Putamen (tissue), 1 donor: ENCODE data around the gene VCL.
"Not testable (repeated sequence)": the region's sequence is repeated elsewhere in the genome, so short reads cannot be mapped to it uniquely, and the experiment has no call there.

ENCODE experiments used
- DNase-seq: peaks from one replicate; pipeline ENCODE4 v3.0.0-alpha.2; 2016; ENCODE audit warnings: low spot score

The VCL gene

DNA sequence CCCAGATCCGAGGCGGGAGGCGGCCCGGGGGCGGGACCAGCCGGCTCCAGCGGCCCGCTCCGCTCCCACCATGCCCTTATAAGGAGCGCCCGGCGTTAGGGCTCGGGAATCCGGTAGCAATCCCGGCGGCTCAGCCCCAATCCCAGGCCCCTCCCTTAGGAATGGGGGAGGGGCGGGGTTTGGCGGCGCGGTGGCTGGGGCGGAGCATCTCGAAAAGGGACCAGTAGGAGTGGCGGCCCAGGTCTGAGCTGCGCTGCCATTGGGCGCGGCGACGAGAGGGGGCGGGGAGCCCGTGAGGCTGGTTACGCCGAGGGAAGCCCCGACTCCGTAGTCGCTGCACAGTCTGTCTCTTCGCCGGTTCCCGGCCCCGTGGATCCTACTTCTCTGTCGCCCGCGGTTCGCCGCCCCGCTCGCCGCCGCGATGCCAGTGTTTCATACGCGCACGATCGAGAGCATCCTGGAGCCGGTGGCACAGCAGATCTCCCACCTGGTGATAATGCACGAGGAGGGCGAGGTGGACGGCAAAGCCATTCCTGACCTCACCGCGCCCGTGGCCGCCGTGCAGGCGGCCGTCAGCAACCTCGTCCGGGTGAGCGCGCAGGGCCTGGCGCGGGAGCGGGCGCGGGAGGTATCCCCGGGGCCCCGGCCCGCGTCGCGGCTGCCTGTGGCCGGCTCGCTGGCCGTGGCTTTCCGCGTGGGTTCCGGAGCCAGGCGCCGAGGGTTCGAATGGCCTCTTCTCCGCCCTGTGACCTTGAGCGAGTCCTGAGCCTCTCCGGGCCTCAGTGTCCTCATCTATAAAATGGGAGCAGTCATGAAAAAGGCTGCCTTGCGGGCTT lies at the start of gene VCL:
TSS of gene VCL (plus strand) at position 330 of the 836 bp plus-strand sequence. CDS start at position 422, 92 bp downstream.
- peak; percentile 96 for DNase-seq

DNA sequence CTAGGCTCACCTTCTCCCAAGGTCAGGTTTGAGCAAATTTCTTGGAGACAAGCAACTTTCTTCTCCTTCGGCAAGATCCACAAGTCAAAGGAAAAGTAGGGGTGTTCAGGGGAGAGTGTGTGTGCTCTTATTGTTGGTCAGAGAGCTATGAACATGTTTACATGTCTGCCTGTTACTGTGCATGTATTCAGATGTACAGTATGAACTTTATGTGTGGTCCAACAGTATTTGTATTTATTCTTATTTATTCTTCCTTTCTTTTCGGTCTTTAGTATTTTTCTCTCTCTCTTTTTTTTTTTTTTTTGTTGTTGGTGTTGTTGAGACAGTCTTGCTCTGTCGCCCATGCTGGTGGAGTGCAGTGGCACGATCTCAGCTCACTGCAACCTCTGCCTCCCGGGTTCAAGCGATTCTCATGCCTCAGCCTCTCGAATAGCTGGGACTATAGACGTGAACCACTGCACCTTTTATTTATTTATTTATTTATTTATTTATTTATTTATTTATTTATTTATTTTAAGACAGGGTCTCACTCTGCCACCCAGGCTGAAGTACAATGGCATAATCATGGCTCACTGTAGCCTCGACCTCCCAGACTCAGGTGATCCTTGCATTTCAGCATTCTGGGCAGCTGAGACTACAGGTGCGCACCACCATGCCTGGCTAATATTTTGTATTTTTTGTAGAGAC lies 48.8 kb upstream of the VCL start:
- DNase-seq, result no peak

DNA sequence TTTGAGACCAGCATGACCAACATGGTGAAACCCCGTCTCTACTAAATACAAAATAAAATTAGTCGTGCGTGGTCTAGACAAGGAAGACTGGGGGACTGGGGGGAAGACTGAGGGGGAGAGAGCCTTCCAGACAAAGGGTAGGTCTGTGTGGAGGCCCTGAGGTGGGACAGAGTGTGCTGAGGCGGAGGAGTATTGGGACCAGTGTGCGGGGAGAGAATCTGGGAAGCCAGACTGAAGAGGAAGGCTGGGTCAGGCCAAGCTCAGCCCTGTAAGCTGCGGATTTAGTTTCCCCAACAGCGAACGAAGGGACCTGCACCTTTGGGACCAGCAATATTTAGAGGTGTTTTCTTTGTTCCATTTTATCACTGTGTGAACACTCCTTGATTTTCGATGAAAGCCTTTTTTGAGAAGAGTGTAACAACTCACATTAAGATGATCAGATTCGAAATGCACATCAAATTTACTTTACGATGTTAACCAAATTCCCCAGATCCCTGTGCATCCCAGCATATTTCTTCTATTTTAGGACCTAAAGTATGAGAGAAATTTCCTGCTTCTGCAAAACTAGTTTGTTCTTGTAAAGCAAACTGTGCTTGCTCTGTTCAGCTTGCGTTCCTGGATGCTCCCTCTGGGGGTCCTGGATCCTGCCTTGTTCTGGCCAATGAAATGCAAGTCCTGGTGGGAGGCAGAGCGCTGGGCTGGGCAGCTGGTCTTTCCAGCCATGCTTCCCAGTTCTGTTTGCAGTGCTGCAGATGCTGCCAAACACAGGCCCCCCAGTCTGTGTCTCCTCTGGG lies 47.6 kb upstream of the VCL start:
- DNase-seq, result no peak

DNA sequence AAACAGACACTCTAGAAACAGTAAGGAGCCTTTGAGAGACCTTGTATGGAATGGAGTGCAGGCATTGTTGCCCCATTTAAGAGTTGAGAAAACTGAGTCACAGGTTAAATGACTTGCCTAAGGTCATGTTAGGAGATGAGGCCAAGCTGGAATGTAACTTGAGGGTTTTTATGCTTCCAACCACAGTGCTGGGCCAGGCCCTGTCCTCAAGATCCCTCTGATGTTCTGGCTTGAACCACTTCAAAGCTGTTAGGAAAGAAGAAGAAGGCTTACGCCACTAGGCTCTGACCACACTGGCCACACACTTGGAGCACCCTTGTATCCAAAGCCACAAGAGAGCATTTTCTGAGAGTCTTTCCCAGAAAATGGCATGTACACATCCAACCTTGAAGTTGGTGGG lies 44.3 kb upstream of the VCL start:
- no peak for DNase-seq

DNA sequence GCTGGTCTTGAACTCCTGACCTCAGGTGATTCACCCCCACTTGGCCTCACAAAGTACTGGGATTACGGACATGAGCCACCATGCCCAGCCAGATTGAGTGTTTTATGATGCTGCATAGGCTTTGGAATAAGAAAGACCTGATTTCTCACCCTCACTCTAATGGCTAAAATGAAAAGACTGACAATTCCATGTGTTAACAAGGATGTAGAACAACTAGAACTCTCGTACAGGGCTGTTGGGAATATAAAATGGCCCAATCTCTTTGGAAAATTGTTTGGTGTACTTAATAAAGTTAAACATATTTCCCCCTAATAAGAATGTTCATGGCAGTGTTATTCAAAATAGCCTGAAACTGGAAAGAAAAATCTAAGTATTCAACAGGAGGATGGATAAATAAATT lies 43.2 kb upstream of the VCL start:
- DNase-seq, result no peak

DNA sequence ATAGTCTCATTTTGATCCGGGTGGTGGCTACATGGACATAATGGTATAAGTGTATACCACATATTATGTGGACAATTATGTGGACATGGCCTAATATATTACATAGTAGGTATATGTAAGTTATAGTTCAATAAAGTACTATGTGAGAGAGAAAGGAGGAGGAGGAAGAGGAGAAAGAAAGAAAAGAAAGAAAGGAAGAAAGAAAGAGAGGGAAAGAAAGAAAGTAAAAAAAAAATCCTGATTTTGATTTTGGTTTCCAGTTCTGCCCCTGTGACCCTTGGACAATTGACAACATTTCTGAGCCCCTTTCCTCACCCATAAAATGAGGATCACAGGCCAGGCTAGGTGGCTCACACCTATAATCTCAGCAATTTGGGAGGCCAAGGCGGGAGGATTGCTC lies 42.2 kb upstream of the VCL start:
- no peak for DNase-seq

DNA sequence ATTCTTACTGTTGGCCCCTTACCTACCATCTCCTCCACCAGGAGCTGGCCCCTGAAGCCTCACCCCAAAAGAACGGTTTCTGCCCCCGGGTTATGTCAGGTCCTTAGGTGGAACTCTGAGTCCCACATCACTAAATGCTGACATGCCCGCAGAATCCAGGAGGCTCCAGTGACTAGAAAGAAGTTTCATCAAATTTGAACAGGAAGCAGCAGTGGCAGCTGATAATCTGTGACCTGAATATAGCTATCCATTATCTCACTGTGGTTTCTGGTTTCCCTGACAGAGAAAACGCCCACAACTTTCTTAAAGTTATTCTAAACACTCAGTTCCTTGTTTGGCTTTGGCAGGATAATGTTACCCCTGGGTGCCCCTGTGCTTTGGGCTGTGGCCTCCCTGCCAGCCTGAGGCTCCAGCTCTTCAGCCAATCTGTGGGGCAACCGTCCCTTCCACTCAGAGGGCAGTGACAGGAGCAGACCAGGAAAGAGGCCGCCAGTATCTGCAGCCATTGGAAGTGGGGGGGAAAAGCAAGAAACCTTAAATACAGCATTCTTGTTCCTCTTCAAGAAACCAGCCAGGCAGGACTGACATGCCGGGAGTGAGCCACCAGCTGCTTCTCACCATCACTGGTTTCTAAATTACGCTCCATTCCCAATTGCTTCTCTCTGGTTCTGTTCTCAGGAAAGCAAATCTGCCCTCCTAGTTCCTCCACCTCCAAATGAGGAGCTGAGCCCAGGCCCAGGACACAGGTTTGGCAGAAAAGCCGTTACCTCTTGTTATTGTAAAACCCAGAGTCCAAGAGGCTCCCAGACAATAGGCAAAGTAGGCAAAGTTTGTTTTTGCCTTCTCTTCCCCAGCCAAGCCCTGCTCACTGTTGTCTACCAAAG lies 41.2 kb upstream of the VCL start:
- no peak for DNase-seq

DNA sequence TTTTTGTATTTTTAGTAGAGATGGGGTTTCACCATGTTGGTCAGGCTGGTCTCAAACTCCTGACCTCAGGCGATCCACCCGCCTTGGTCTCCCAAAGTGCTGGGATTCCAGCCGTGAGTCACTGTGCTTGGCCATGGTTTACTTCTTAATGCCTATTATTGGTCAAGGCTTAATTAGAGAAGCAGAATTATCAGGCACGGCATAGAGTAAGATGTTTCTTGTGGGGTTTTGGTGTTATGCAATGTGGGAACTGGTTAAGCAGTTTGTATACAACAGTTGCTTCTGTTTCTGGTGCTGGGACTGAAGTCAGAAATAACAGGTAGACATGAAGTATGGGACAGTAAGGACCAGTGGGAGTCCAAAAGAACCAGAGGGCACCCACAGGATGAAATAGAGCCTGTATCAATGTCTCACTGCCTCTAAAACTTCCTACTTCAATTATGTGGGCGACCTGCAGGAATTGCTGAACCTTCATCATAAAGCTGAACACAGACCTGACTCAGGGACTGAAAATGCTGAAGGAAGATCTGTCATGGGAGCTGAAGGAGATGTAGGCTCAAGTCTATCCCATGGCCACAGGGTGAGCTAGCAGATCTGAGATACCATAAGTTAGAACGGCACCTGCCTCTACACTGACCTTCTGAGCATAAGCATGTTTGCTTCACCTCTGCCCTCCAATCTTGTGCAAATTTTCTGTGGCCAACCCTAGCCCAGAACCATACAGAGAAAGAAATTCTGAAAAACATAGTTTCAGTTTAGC lies 38.3 kb upstream of the VCL start:
- no peak for DNase-seq

DNA sequence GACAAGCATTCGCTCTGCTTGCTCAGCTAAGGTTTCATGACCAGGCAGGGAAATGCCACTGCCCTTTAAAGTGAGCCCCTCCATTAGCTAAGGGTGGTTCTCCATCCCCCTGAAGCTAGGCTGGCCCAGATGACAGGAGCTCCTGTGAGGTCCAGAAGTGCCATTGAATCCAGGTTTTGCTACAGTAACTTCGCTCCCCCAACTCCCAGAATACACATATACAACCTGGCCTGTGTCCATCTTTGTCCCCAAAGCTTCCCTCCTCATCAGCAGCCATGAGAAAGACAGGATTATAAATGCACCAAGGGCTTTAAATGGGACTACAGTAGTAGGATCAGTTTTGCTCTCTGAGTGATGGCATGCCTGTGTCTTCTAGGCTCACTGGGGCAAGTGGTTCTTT lies 35.5 kb upstream of the VCL start:
- DNase-seq, result no peak

DNA sequence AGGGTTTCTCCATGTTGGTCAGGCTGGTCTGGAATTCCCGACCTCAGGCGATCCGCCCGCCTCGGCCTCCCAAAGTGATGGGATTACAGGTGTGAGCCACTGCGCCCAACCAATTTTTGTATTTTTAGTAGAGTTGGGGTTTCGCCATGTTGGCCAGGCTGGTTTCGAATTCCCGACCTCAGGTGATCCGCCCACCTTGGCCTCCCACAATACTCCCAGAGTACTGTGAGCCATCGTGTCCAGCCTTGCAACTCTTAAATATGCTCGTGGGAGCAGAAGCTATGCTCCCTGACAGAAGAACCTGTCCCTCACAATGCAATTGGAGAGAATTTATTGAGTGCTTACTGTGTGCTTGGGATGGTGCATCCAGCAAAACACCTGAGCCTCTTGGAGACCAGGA lies 34.4 kb upstream of the VCL start:
- DNase-seq, result not testable (repeated sequence)

DNA sequence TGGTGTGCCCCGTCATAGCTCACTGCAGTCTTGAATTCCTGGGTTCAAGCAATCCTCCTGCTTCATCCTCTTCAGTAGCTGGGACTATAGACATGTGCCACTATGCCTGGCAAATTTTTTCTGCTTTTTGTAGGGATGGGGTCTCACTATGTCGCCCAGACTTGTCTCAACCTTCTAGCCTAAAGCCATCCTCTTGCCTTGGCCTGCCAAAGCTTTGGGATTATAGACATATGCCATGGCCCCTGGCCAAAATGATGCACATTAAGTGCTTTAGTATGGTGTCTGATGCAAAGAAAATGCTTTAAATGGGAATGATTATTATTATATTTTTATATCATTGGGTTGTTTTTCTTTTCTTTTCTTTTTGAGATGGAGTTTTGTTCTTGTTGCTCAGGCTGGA lies 33.2 kb upstream of the VCL start:
- no peak for DNase-seq

DNA sequence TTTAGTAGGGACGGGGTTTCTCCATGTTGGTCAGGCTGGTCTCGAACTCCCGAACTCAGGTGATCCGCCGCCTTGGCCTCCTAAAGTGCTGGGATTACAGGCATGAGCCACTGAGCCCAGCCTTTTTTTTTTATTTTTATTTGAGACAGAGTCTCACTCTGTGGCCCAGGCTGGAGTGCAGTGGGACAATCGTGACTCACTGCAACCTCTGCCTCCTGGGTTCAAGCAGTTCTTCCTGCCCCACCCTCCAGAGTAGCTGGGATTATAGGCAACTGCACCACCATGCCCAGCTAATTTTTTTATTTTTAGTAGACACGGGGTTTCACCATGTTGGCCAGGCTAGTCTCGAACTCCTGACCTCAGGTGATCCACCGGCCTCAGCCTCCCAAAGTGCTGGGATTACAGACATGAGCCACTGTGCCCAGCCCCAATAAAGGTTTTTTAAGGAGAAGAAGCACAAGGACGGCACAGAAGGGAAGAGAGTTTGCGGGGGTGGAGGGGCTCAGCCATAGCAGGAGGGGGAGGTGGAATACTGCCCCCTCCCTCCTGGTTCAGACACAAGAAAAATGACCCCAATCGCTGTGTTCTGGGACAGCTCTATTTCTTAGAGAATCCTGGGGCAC lies 32.5 kb upstream of the VCL start:
- not testable (repeated sequence) for DNase-seq

DNA sequence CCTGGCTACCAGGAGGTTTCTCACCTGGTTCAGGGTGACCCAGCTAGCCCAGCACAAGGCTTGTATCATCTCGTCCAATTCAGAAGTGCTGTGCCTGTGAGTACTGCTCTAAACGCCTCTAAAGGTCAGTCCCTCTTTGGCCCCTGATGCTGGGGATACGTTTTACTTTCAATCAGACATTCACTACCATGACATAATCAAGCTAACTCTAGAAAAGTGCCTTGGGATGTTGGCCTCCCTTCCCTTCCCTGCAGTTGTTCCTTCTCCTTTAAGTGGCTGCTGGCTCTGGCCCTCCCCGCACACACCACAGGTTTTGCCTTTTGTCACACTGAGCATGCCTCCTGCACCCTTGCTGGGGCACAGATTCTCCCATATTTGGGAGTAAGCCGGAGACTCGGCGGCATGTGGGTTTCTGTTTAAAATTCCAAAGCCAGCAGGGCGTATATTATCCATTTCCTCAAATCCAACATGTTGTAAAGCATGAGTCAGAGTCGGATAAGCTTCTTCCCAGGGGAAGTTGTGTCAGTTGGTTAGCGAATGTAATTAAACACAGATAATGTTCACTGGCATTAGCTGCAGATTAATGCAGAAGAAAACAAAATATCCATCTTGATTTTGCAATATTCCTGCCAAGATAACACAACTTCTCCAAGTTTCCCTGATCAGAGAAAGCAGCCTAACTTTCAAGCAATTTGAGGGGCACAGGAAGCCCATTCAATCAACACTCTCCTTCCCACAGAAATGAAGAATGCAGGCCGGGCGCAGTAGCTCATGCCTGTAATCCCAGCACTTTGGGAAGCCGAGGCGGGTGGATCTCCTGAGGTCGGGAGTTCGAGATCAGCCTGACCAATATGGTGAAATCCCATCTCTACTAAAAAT lies 31.8 kb upstream of the VCL start:
- DNase-seq, result peak; percentile 77

DNA sequence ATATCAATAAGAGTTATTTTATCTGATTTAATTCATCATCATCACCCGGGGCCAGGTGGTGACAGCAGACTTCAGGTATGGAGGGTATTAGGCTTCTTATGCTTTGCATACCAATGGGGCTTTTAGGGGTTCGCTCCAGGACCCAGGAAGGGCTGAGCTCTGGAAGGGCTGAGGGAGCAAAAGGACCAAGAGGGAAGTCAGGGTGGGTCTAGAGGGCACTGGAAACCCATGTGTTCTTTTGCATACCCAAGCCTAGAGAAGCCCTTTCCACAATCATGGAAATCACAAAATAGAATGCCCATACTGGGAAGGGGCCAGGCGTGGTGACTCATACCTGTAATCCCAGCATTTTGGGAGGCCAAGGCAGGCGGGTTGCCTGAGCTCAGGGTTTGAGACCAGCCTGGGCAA lies 30.9 kb upstream of the VCL start:
- DNase-seq, result no peak

DNA sequence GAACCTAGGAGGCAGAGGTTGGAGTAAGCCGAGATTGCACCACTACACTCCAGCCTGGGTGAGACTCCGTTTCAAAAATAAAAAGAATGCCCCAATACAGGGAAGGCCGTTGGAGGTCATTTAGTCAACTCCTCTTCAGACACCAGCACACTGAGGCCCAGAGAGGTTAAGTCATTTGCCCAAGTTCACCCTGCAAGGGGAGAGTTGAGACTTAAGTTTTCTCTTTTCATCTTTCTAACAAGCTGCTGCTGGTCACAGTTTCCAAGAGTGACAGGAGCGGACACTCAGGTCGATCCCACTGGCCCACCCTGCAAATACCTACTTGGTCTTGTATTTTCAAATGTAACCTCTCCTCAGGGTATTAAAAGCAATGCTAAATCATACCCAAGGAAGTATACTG lies 30.4 kb upstream of the VCL start:
- DNase-seq, result no peak

DNA sequence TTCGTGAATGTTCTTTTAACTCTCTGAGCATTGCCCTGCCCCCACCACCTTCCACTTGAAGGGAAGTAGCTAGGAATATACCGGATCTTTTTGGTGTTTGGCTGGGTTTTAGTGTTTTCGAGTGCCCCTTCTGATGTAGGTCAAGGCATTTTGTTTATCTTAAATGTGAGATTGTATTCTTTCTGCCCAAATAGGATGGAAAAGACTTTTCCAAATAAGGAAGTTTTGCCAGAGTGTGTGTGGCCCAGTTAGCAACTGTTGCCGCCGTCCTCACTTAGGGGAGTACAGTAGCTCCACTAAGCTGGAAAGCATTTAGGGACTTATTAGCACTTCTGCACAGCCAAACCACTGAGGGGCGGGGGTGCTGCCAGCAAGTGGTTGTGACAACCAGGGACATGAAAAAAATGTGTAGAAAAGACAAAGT lies 29.8 kb upstream of the VCL start:
- no peak for DNase-seq

DNA sequence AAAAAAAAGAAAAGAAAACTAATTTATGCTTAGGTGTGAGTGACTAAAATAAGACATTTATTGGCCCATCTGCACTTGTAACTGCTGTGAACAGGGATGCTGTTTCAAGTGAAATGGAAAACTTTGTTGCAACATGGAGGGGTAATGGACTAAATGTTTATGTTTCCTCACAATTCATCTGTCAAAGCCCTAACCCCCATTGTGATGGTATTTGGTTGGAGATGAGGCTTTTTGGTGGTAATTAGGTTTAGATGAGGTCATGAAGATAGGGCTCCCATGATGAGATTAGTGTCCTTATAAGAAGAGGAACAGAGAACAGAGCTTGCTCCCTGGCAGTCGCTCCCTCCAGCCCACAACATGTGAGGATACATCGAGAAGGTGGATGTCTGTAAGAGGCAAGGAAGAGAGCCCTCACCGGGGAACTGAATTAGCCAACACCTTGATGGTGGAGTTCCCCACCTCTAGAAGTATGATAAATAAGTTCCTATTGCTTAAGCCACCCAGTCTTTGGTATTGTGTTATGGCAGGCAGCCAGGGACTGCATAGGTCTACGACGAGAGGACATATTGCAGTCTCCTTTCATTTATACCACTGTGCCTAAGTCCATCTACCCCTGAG lies 28.6 kb upstream of the VCL start:
- DNase-seq, result no peak

DNA sequence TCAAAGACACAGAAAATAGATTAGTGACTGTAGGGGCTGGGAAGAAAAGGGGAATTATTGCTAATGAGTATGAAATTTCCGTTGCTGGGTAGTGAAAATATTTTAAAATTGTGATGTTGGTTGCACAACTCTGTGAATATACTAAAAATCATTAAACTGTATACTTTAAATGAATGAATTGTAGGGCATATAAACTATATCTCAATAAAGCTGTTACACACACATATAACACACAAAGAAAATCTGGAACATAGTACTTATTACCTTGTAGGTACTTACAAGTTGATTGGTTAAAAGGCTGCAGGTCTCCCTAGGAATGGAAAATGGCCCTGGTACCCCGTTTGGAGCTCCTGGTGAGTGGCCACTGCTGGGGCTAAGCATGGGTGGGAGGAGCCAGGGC lies 27.1 kb upstream of the VCL start:
- DNase-seq, result no peak
